ENCODE data around the gene VSTM2B. TPM values are rescaled to one million over a fixed set of nuclear protein-coding genes. Genes with fewer than 3 reads are reported as not detected.

The VSTM2B gene
- total and polyA plus RNA-seq, 2 of the 13 experiments (the other 11 are each of a cell fraction or from before 2014, with no cell fraction given): not detected

GRCh38 chr19:29605653-29606419 is 80.0 kb downstream of the VSTM2B start, which contains the start of gene POP4 (continued):
- TF ChIP-seq TRIM24 (CRISPR knock-in tag; IDR thresholded peaks at IDR 0.05) (no peak), HMG20A (CRISPR knock-in tag; IDR thresholded peaks at IDR 0.05; ENCODE audit: borderline replicate concordance) (no peak), AGO2 (optimal IDR thresholded peaks at IDR 0.05; ENCODE audit: low read depth, low read length) (no peak), RARA (CRISPR knock-in tag; IDR thresholded peaks at IDR 0.05) (no peak), KLF16 (CRISPR knock-in tag; IDR thresholded peaks at IDR 0.05) (no peak; a peak in 2 of 4 replicates), SCMH1 (CRISPR knock-in tag; IDR thresholded peaks at IDR 0.05; ENCODE audit: borderline replicate concordance) (no peak), MYNN (CRISPR knock-in tag; IDR thresholded peaks at IDR 0.05; ENCODE audit: low read depth) (no peak), RXRB (CRISPR knock-in tag; IDR thresholded peaks at IDR 0.05; ENCODE audit: borderline replicate concordance) (peak; percentile 52), ZNF749 (CRISPR knock-in tag; IDR thresholded peaks at IDR 0.05; ENCODE audit: borderline replicate concordance) (no peak; the same call in 1 of the 2 replicates), NFRKB (IDR thresholded peaks at IDR 0.05) (no peak), FOXK2 (IDR thresholded peaks at IDR 0.05) (no peak), NR1H2 (CRISPR knock-in tag; IDR thresholded peaks at IDR 0.05; ENCODE audit: borderline replicate concordance, low read depth) (peak; percentile 2; the same call in 1 of the 2 replicates), HNF4G (IDR thresholded peaks at IDR 0.05; ENCODE audit: borderline replicate concordance, low read depth, low read length) (no peak), HNF4G (CRISPR knock-in tag; IDR thresholded peaks at IDR 0.05; ENCODE audit: borderline replicate concordance, low read depth) (no peak), HOXA3 (CRISPR knock-in tag; IDR thresholded peaks at IDR 0.05) (peak; percentile 99), KDM4B (CRISPR knock-in tag; IDR thresholded peaks at IDR 0.05) (no peak), RFX3 (CRISPR knock-in tag; IDR thresholded peaks at IDR 0.05) (no peak), THAP8 (CRISPR knock-in tag; IDR thresholded peaks at IDR 0.05; ENCODE audit: borderline replicate concordance) (no peak), ZNF841 (CRISPR knock-in tag; IDR thresholded peaks at IDR 0.05; ENCODE audit: borderline replicate concordance) (no peak), PATZ1 (CRISPR knock-in tag; IDR thresholded peaks at IDR 0.05) (no peak; the same call in 1 of the 2 replicates), TFE3 (CRISPR knock-in tag; IDR thresholded peaks at IDR 0.05) (no peak), KDM5A (IDR thresholded peaks at IDR 0.05; ENCODE audit: borderline replicate concordance, low read length) (peak; percentile 99; the same call in 1 of the 2 replicates), ETS1 (CRISPR knock-in tag; IDR thresholded peaks at IDR 0.05) (no peak), REL (CRISPR knock-in tag; conservative IDR thresholded peaks at IDR 0.05) (0 out of 2 replicates have a peak, but pooled peaks have one; percentile 60), ZNF446 (CRISPR knock-in tag; IDR thresholded peaks at IDR 0.05) (no peak), ZNF224 (CRISPR knock-in tag; IDR thresholded peaks at IDR 0.05) (no peak), RFX5 (IDR thresholded peaks at IDR 0.05; ENCODE audit: low read depth, low read length) (0 out of 2 replicates have a peak, but pooled peaks have one; percentile 10)
